HG02870 (cell line): Measurements from ENCODE around the gene JAKMIP1.

Experiments
- ATAC-seq: cut with Tn5 transposase; IDR thresholded peaks from one replicate; pipeline ENCODE4 v1.9.1; 2021; ENCODE audit warnings: mild to moderate bottlenecking, moderate library complexity; ENCODE audit not compliant: unreplicated experiment

JAKMIP1 gene

GRCh38 chr4:6105311-6105911 lies 94.9 kb downstream of the JAKMIP1 start:
- ATAC-seq, result no peak

GRCh38 chr4:6104541-6105130 lies 95.7 kb downstream of the JAKMIP1 start:
- no peak for ATAC-seq

DNA sequence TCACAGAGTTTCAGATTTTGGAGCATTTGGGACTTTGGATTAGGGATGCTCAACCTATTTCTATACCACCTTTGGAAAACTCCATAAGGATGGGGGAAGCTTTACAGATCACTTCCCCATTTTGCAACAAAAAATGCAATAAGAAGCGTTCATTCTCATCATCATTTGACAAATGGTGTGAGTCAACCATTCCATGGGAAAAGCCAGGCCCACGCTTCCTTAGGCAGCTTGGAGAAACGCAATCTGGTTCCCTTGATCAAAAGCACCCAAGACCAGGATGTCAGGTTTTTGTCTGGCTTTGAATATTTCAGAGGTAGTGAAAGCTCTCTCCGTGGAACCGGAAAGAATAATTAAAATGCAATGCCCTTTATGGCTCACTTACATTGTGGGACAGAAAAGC lies 102.8 kb downstream of the JAKMIP1 start:
- ATAC-seq, result no peak

DNA sequence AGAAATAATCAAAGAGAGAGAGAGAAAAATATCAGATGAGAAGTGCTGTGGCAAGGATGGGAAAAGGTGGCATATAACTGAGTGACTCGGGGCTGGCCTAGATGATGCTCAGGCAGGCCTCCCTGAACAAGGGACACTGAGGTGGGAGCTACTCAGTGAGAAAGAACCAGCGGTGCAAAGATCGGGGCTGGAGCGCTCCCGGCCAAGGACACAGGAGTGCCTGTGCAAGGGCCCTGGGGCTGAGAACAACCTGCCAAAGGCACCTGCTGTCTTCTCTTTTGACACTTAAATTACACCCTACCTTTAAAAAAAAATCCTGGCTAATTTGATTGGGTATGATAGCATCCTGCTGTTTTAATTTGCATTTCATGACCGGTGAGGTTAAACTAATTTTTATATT lies 104.5 kb downstream of the JAKMIP1 start:
- ATAC-seq, result no peak

DNA sequence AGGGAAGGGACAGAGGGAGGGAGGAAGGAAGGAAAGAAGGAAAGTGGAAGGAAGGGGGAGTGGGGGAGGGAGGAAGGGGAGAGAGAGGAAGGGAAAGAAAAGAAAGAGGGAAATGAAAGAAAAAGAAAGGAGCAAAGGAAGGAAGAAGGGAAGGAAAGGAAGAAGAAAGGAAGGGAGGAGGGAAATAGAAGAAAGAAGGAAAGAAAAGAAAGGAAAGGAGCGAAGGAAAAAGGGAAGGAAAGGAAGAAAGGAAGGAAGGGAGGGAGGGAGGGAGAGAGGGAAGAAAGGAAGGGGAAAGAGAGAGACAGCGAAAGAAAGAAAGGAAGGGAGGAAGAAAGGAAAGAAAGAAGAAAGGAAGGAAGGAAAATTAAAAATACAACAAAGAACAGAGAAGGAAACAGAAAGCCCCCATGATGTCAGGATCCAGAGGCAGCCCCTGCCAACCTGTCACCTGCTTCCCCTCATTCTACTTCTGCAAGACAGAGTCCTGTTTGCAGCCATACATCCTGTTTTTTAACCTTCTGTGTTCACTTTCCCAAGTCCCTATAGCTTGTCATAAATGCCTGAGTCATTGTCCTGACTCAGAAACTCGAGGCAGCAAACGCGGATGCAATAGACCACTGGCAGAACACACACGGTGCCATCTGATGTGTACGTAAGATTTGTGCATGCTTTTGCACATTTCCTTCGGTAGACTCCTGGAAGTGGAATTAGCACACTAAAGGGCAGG lies 105.2 kb downstream of the JAKMIP1 start:
- no peak for ATAC-seq

DNA sequence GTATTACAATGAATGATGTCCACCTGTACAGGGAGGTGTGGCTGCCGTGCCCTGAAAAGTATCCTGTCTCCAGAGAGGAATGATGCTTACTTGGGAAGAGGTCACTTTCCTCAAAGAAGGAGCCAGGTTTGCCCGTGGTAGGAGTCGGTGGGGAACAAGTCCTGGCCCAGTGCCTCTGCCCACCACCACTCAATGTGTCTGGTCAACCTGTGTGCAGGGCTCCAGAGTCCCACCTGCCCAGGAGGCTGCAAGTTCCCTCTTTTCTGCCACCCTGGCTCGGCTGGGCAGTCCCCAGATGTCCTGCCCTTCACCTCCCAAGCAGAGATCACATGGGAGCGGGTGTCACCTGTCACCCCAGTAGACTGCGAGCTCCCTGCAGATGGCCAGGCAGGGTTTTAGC lies 106.7 kb downstream of the JAKMIP1 start:
- ATAC-seq, result no peak

DNA sequence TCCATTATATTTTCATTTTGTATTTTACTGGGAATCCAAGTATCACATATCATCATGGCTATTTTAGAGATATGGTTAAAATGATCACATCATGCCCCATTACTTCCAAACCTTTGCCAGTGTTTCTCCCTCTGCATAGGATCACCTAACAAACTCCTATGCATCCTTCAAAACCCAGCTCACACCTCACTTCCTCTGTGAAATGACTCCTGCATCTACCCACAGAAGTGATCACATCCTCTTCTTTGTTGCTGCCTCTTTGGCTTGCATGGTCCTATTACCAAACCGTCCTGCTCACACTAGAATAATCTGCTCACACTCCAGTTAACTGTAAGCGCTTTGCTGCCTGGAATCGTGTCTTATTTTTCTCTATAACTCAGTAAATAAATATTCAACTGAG lies 107.4 kb downstream of the JAKMIP1 start:
- ATAC-seq, result no peak

DNA sequence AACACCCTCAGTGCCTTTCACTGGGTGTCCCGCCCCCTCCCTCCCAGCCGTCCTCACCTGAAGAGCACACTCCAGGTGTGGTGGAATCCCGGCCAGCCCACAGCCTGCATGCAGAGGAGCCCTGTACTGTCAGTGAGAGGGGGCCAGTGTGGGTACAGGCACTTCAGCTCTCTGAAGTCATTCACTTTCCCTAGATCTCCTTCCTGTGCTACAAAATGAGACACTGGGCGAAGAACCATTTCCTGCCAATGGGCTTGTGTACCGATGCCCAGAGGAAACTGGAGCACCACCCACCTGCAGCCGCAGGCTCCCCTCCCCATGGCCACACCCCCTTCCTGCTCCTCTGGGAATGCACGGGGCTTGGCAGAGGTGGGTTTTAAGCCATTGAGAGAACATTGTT lies 108.2 kb downstream of the JAKMIP1 start:
- ATAC-seq, result no peak

GRCh38 chr4:6090931-6091330 lies 109.4 kb downstream of the JAKMIP1 start:
- ATAC-seq, result no peak

DNA sequence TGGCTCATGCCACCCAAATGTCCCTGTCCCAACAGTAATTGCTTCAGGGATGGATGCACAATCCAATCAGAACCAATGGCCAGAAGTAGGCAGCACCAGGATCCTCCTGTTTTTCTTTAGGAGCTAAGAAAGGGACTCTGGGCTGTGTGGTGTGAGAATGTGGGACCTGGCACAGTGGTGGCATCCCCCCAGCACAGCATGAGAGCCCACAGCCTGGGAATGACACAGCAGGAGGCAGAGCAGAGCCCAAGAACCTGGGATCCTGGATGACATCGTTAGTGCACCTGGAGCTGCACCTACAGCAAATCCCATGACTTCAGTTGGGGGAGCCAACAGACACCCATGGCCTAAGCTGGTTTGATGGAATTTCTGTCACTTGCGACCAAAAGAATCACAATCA lies 111.4 kb downstream of the JAKMIP1 start:
- ATAC-seq, result no peak

DNA sequence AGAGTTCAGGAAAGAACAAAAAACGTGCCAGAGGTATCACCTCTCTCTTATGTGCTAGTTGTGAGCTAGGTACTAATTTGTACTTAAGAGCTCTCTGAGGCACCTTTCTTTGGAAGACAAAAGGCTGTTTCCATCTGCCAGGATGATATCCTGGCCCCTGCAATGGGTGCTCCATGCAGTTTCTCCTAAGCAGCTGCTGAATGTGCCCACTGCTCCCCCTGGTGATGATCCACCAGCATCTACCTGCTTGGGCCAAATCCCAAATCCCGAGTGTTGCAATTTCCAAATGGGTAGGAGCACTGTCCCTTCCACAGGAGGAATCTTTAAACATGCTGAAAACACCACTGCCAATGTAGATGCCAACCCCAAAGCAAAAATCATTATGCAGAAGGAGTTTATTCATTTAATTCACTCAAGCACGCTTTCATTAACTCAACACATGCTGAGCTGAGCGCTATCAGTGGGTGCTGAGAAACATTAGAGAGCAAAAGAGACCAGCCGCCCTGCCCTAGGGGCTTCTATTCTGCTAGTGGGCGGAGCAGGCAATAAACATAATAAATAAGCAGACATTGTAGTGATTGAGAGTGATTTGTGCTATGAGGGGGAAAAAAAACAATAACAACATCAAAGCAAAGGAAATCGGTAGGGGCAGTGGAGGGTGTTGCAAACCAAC lies 112.5 kb downstream of the JAKMIP1 start:
- ATAC-seq, result no peak

DNA sequence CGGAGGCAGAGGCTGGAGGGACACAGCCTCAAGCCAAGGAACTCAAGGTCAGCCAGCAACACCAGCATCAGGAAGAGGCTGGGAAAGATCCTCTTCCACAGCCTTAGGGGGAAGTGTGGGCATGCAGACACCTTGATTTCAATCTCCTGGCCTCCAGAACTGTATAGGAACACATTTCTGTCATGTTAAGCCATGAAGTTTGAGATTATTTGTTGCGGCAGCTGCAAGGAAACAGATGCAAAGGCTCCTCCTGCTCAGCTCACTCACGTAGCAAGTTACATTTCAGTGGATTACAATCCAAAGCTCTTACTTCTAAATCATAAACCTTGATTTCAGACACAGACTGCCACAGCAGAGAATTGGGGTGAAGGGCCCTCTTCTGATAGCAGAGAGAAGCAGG lies 113.5 kb downstream of the JAKMIP1 start:
- no peak for ATAC-seq

DNA sequence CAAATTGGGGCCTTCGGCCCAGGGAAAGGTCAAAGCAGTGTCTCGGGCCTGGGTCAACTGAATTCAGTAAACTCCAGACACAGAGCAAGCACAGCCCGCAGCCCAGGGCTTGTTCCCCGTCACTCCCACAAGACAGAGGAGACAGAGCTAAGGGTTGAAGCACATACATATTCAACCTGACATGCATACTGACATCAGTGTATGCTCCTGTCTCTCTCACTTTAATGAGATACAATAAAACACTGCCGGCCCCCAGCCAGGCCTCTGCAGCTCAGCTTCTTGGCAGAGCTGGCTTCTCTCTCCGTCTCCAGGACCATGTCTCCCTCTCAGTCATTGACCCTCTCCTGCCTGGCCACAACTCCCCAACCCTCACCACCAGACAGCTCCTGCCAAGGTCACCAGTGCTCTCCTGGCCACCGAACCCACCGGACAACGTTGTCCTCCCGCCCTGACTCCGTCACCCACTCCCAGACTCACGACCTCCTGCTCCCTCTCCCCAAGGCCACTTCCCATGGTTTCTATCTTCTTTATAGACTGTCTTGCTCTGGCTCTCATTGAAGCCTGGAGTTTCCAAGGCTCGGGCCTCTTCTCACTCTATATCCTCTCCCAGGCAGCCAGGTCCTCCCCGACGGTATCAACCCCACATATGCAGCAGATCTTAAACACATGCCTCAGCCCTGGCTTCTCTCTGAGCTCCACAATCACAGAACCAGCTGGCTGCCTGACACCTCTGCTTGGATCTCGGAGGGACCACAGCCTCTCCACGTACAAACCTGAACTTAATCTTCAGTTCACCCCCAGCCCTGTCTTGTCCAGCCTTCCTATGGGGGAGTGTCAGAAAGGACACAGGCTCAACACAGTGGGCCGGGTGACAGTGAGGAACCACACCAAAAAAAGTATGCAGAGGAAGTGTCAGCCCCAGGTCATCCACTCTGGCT lies 114.4 kb downstream of the JAKMIP1 start:
- no peak for ATAC-seq

GRCh38 chr4:6085028-6085690 lies 115.2 kb downstream of the JAKMIP1 start:
- ATAC-seq, result no peak

- no peak for ATAC-seq
Measured at GRCh38 chr4:6079965-6080364, 120.4 kb downstream of the JAKMIP1 start.

- no peak for ATAC-seq
Measured at GRCh38 chr4:6078560-6078959, 121.8 kb downstream of the JAKMIP1 start.

DNA sequence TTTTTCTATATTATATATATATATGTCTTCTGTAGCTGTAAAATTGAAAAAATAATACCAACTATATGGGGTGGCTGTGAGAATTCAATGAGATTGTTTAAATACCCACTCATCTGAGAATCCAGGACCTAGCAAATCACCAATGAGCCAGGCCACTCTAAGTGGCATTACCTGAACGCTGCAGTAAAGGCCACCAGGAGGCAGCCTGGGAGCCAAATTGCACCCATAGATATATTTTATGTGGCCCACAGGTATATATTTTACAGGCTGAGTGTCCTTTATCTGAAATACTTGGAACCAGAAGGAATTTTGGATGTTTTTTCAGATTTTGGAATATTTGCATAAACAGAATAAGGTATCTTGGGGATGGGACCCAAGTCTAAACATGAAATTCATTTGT lies 124.0 kb downstream of the JAKMIP1 start:
- ATAC-seq, result no peak

DNA sequence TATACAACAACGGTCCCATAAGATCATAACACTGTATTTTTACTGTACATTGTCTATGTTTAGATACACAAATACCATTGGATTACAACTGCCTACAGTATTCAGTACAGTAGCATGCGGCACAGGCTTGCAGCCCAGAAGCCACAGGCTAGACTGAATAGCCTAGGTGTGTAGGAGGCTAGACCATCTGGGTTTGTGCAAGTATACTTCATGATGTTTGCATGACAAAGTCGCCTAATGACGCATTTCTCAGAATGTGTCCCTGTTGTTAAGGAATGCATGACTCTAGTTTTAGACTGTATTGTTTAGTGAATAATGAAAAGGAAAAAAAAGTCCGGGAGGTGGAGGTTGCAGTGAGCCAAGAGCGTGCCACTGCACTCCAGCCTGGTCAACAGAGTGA lies 125.6 kb downstream of the JAKMIP1 start:
- ATAC-seq, result no peak

DNA sequence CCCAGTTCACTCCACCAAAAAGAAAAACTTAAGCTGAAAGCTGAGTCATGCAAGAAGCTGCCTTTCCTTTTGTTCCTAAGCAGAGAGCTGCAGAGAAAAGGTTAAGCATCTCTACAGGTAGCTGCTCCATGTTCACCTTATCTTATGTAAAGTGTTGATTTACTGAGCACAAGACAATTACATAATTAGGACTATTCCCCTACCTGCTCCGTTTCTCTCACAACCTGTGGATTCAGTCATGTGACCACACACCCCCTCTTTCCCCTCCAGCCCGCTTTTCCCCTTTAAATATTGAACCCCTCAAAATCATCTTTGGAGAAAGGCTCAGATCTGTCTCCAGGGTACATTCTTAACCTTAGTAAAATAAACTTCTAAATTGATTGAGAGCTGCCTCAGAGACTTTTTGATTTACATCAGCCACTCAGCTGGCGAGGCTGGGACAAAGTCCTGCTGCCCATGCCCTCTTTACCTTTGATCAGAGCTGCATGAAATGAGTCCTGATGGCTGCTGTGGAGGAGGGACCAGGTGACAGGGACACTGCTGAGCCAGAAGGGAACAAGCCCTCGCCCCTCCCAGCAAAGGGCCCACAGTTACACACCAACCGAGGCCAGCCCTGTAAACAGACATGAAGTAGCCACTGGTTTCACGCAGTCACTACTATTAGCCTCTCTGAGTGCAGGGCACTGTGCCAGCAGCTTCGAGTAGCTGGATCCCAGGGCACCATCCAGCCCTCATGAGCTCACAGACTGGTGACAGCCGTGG lies 128.2 kb downstream of the JAKMIP1 start:
- no peak for ATAC-seq
